NCI-H1930 (cell line): ENCODE results near the gene KCNMA1.
A peak's percentile ranks its signal among the peaks of the same experiment; 100 is the strongest.

Source experiments
- DNase-seq, 2 experiments: peaks; one replicate each; lab custom pipeline; 2025; lab: John Stamatoyannopoulos, UW

KCNMA1 gene

GRCh38 chr10:76984559-76985443 lies 652.8 kb downstream of the KCNMA1 start:
- DNase-seq: peak; percentile 4 to 60

- DNase-seq: no peak
Observed at GRCh38 chr10:76983624-76984023, 654.0 kb downstream of the KCNMA1 start.

GRCh38 chr10:76982671-76983070 lies 654.9 kb downstream of the KCNMA1 start:
- DNase-seq: no peak

GRCh38 chr10:76981251-76981650 lies 656.4 kb downstream of the KCNMA1 start:
- DNase-seq: no peak

- DNase-seq: no peak
Observed at GRCh38 chr10:76977901-76978300, 659.7 kb downstream of the KCNMA1 start.

- no peak for DNase-seq
Observed at GRCh38 chr10:76977046-76977445, 660.6 kb downstream of the KCNMA1 start.

GRCh38 chr10:76976142-76976541 lies 661.5 kb downstream of the KCNMA1 start:
- no peak for DNase-seq

GRCh38 chr10:76975126-76975525 lies 662.5 kb downstream of the KCNMA1 start:
- DNase-seq: no peak

- no peak for DNase-seq
Observed at GRCh38 chr10:76974017-76974691, 663.5 kb downstream of the KCNMA1 start.

GRCh38 chr10:76973091-76974016 lies 664.3 kb downstream of the KCNMA1 start:
- DNase-seq: no peak

GRCh38 chr10:76972541-76972940 lies 665.1 kb downstream of the KCNMA1 start:
- no peak for DNase-seq

GRCh38 chr10:76971547-76972170 lies 665.9 kb downstream of the KCNMA1 start:
- no peak for DNase-seq

- no peak for DNase-seq
Observed at GRCh38 chr10:76970711-76971519, 666.7 kb downstream of the KCNMA1 start.

- no peak for DNase-seq
Observed at GRCh38 chr10:76969366-76969948, 668.2 kb downstream of the KCNMA1 start.

- DNase-seq: no peak
Observed at GRCh38 chr10:76968483-76968882, 669.1 kb downstream of the KCNMA1 start.

GRCh38 chr10:76962851-76963250 lies 674.8 kb downstream of the KCNMA1 start:
- no peak for DNase-seq

GRCh38 chr10:76961841-76962240 lies 675.8 kb downstream of the KCNMA1 start:
- no peak for DNase-seq

- DNase-seq: no peak
Observed at GRCh38 chr10:76959111-76959510, 678.5 kb downstream of the KCNMA1 start.

- no peak for DNase-seq
Observed at GRCh38 chr10:76954838-76955237, 682.8 kb downstream of the KCNMA1 start.

GRCh38 chr10:76950354-76950753 lies 687.3 kb downstream of the KCNMA1 start:
- DNase-seq: no peak
